Stimulated activated CD4-positive, alpha-beta T cell treated with anti-CD3 and anti-CD28 coated beads, Interleukin-4, amount 100 ng/mL, for 48 hours (primary cell): Measurements from ENCODE around the gene ACTN4.

Source experiments
- DNase-seq, 2 donors: peaks; one replicate each; pipeline ENCODE4 v3.0.0-alpha.2; 2020; ENCODE audit warnings: low read depth in 2 of 2

The ACTN4 gene

GRCh38 chr19:38635483-38636399 lies 11.7 kb upstream of the ACTN4 start:
- no peak for DNase-seq

- no peak for DNase-seq
Observed at GRCh38 chr19:38638461-38638860, 9.0 kb upstream of the ACTN4 start.

GRCh38 chr19:38639679-38640078 lies 7.8 kb upstream of the ACTN4 start:
- DNase-seq = no peak

- DNase-seq = no peak
Observed at GRCh38 chr19:38640368-38640767, 7.1 kb upstream of the ACTN4 start.

- DNase-seq = no peak
Observed at GRCh38 chr19:38642176-38642575, 5.3 kb upstream of the ACTN4 start.

- no peak for DNase-seq
Observed at GRCh38 chr19:38644719-38645118, 2.7 kb upstream of the ACTN4 start.

GRCh38 chr19:38647966-38648768 lies 718 bp downstream of the ACTN4 start:
- DNase-seq = no peak

- no peak for DNase-seq
Observed at GRCh38 chr19:38648769-38649304, 1.4 kb downstream of the ACTN4 start.

GRCh38 chr19:38649305-38650171 lies 2.1 kb downstream of the ACTN4 start:
- DNase-seq = no peak

- no peak for DNase-seq
Observed at GRCh38 chr19:38650172-38650775, 2.8 kb downstream of the ACTN4 start.

GRCh38 chr19:38650911-38651584 lies 3.6 kb downstream of the ACTN4 start:
- DNase-seq = no peak

- DNase-seq = no peak
Observed at GRCh38 chr19:38653028-38653571, 5.7 kb downstream of the ACTN4 start.

GRCh38 chr19:38654628-38655055 lies 7.2 kb downstream of the ACTN4 start:
- DNase-seq = no peak

- no peak for DNase-seq
Observed at GRCh38 chr19:38655148-38655824, 7.8 kb downstream of the ACTN4 start.

- DNase-seq = no peak
Observed at GRCh38 chr19:38656171-38656981, 8.9 kb downstream of the ACTN4 start.

- no peak for DNase-seq
Observed at GRCh38 chr19:38657633-38658222, 10.3 kb downstream of the ACTN4 start.

GRCh38 chr19:38658462-38659306 lies 11.2 kb downstream of the ACTN4 start:
- no peak for DNase-seq
